ENCODE measurements around the gene AIFM1. TPM values are rescaled to one million over a fixed set of nuclear protein-coding genes. Genes with fewer than 3 reads are reported as not detected.
"Not testable (repeated sequence)": the region's sequence is repeated elsewhere in the genome, so short reads cannot be mapped to it uniquely, and the experiment has no call there.

The AIFM1 gene
- total RNA-seq, 1 donor from 2014 or later: 30.8 TPM

GRCh38 chrX:130118441-130119311 is 47.0 kb downstream of the AIFM1 start:
- H3K27me3 Mint-ChIP-seq: no peaks in the 10 kb centered on the region
- peaks cover 18% of the 10 kb centered on the region for H3K4me1 Mint-ChIP-seq
- intact Hi-C loops (cut with micrococcal nuclease): no loop called here
- no peak overlapping the region for H3K4me3 Mint-ChIP-seq
- POLR2A ChIA-PET: interaction anchor here (2.2 to 3.8 kb wide), 3 partner anchors 27 to 36 kb away, joined by 7 to 35 read pairs (median 8); no protein-coding TSS in a partner anchor
- no peak overlapping the region for H3K27ac Mint-ChIP-seq
- ATAC-seq (ENCODE audit: low read depth): no peak
- no peak for DNase-seq
- CTCF ChIA-PET: interaction anchor here (0.6 to 6.9 kb wide), 2 partner anchors 27 to 38 kb away, joined by 3 to 90 read pairs; no protein-coding TSS in a partner anchor
- no peaks in the 10 kb centered on the region for H3K9me3 Mint-ChIP-seq
- H3K36me3 Mint-ChIP-seq (ENCODE audit: low read depth): no peaks in the 10 kb centered on the region
- TF ChIP-seq CTCF (IDR thresholded peaks at IDR 0.05): no peak

DNA sequence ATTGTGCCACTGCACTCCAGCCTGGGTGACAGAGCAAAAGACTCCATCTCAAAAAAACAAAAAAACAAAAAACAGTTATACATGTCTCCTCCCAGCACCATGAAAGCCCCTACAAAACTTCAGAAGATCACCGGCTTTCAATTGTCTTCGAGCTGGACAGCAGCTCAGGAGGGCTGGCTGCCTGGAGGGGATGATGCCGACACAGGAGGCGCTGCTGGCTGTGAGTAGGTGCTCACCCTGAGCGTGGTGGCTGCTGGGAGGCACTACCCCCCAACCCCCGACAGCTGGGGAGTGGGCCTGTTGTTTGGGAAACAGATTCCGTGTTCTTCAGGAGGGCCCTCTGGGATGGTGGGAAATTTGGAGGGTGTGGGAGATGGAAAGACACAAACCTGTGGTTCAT is 48.5 kb downstream of the AIFM1 start:
- no peaks in the 10 kb centered on the region for H3K36me3 Mint-ChIP-seq (ENCODE audit: low read depth)
- ChIA-PET POLR2A (interaction anchor here (1.1 kb wide), 1 partner anchor 10 kb away, joined by 3 read pairs; no protein-coding TSS in a partner anchor), CTCF (interaction anchor here (6.9 kb wide), 1 partner anchor 36 kb away, joined by 90 read pairs; no protein-coding TSS in a partner anchor)
- no peak overlapping the region for H3K27ac Mint-ChIP-seq
- H3K27me3 Mint-ChIP-seq: no peaks in the 10 kb centered on the region
- no peak for ATAC-seq (ENCODE audit: low read depth)
- DNase-seq: no peak
- no peak for TF ChIP-seq CTCF (IDR thresholded peaks at IDR 0.05)
- H3K4me3 Mint-ChIP-seq: no peak overlapping the region
- intact Hi-C loops (cut with micrococcal nuclease): no loop called here
- peaks cover 18% of the 10 kb centered on the region for H3K4me1 Mint-ChIP-seq
- no peaks in the 10 kb centered on the region for H3K9me3 Mint-ChIP-seq

- H3K27ac Mint-ChIP-seq, POLR2A ChIA-PET: not testable (repeated sequence)
These were observed 50.3 kb downstream of the AIFM1 start for GRCh38 chrX:130115119-130115885.

GRCh38 chrX:130114141-130114588 is 51.5 kb downstream of the AIFM1 start:
- ATAC-seq (ENCODE audit: low read depth): no peak
- Mint-ChIP-seq H3K27ac (no peak overlapping the region), H3K9me3 (no peaks in the 10 kb centered on the region), H3K27me3 (no peaks in the 10 kb centered on the region), H3K4me3 (no peak overlapping the region), H3K4me1 (peaks cover 16% of the 10 kb centered on the region), H3K36me3 (ENCODE audit: low read depth) (no peaks in the 10 kb centered on the region)
- intact Hi-C loops (cut with micrococcal nuclease): no loop called here
- POLR2A ChIA-PET: no interaction called here
- no peak for TF ChIP-seq CTCF (IDR thresholded peaks at IDR 0.05)
- CTCF ChIA-PET: no interaction called here
- no peak for DNase-seq

More at GRCh38 chrX:130115119-130115885, 50.3 kb downstream of the AIFM1 start:
- CTCF ChIA-PET; intact Hi-C loops (cut with micrococcal nuclease); H3K4me3 Mint-ChIP-seq; H3K36me3 Mint-ChIP-seq (ENCODE audit: low read depth); H3K27me3 Mint-ChIP-seq; DNase-seq; ATAC-seq (ENCODE audit: low read depth); H3K9me3 Mint-ChIP-seq: not testable (repeated sequence)
- peaks cover 22% of the 10 kb centered on the region for H3K4me1 Mint-ChIP-seq

DNA sequence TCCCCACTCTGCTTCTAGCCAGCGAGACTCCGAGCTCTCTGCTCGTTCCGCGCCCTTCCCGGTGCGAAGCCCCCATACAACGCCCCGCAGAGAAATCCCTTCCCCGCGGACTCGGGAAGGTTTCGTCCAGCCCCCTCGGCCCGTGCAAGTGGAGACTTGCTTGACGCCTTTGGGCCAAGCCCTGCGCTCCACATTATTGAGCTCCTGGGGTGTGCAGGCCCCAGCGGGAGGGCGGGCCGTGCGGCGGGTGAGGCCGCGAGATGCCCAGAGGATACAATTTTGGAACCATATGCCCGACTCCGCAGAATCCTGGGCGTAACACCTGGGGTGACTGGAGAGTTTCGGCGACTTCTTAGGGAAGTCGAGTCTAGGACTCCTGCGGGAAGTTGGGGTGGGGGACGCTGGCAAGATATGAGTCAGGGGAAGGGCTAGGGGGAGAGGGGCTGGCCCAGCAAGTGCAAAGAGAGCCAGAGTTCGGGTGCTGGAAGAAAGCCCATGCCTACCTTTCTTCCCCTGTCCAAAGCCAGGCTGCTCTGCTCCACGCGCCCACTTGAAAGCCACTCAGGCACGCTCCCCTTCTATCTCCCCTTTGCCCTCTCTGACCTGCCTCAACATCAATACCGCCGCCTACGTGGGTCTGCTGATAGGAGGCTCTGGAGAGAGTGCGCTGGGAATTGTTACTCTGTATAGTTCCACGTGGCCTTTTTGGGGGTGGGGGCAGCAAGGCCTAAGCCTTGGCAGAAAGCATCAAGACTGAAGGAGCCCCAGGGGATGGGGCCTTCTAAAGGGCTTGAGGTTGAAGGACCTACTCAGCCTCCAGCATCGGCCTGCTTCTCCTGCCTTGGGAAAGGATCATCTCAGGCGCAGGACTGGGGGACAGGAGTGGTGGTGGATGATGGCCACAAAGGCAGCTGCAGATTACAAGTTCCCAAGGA is 54.2 kb downstream of the AIFM1 start:
- Mint-ChIP-seq H3K4me1 (peaks cover 31% of the 10 kb centered on the region), H3K27me3 (no peaks in the 10 kb centered on the region), H3K36me3 (ENCODE audit: low read depth) (peaks cover 4% of the 10 kb centered on the region), H3K4me3 (peak overlapping the region; percentile 46), H3K27ac (peak overlapping the region; percentile 35), H3K9me3 (no peaks in the 10 kb centered on the region)
- ATAC-seq (ENCODE audit: low read depth) (no peak), DNase-seq (no peak)
- intact Hi-C loops (cut with micrococcal nuclease): no loop called here
- ChIA-PET POLR2A (interaction anchor here (0.7 to 1.0 kb wide), 4 partner anchors 27 to 332 kb away, joined by 3 to 5 read pairs (median 4); partner anchors contain the start of gene SASH3), CTCF (interaction anchor here (4.0 kb wide), 1 partner anchor 31 kb away, joined by 28 read pairs; no protein-coding TSS in a partner anchor)
- TF ChIP-seq CTCF (IDR thresholded peaks at IDR 0.05): no peak
